Mesenchymal stem cell (in vitro differentiated cells and primary cell): ENCODE results near the gene RPLP2.

Source experiments
- DNase-seq: peaks from one replicate; pipeline ENCODE4 v3.0.0-alpha.2; 2013
- H2AFZ ChIP-seq: one replicate; pipeline ENCODE4 v1.6.1; 2013; ENCODE audit warnings: low read depth, mild to moderate bottlenecking, control low read depth, inconsistent platforms, low read length, moderate library complexity
- H2AK5ac ChIP-seq: 2 replicates; pipeline ENCODE4 v1.6.1; 2013; ENCODE audit warnings: low read length, moderate library complexity, mild to moderate bottlenecking, inconsistent platforms; ENCODE audit not compliant: severe bottlenecking
- H2BK120ac ChIP-seq: one replicate; pipeline ENCODE4 v1.6.1; 2013; ENCODE audit warnings: low read depth, mild to moderate bottlenecking, inconsistent platforms, low read length, moderate library complexity
- H2BK12ac ChIP-seq, 2 experiments: one replicate each; pipeline ENCODE4 v1.6.1; 2013; ENCODE audit warnings: inconsistent platforms in 2 of 2, low read length in 2 of 2, mild to moderate bottlenecking in 2 of 2, moderate library complexity in 2 of 2, control low read depth in 1 of 2
- H2BK15ac ChIP-seq: one replicate; pipeline ENCODE4 v1.6.1; 2013; ENCODE audit warnings: mild to moderate bottlenecking, low read depth, inconsistent platforms; ENCODE audit not compliant: poor library complexity, severe bottlenecking
- H2BK5ac ChIP-seq: 2 replicates; pipeline ENCODE4 v1.6.1; 2013; ENCODE audit warnings: low read depth, mild to moderate bottlenecking, low read length, control low read depth, inconsistent platforms; ENCODE audit not compliant: poor library complexity, severe bottlenecking
- H3K14ac ChIP-seq, 2 experiments: one replicate each; pipeline ENCODE4 v1.6.1; 2013; ENCODE audit warnings: inconsistent platforms in 2 of 2, low read length in 2 of 2, control low read depth in 1 of 2, mild to moderate bottlenecking in 1 of 2, moderate library complexity in 1 of 2
- H3K18ac ChIP-seq, 2 experiments: one replicate each; pipeline ENCODE4 v1.6.1; 2013; ENCODE audit warnings: inconsistent platforms in 2 of 2, low read length in 2 of 2, control low read depth in 1 of 2, low read depth in 1 of 2, mild to moderate bottlenecking in 1 of 2
- H3K23ac ChIP-seq, 2 experiments: one replicate each; pipeline ENCODE4 v1.6.1; 2013; ENCODE audit warnings: inconsistent platforms in 2 of 2, low read length in 2 of 2, mild to moderate bottlenecking in 2 of 2, moderate library complexity in 2 of 2, control low read depth in 1 of 2
- H3K27ac ChIP-seq: 2 replicates; pipeline ENCODE4 v1.5.1; 2013; ENCODE audit warnings: mild to moderate bottlenecking, moderate library complexity, low read length, control low read depth, inconsistent platforms; ENCODE audit not compliant: poor library complexity, severe bottlenecking
- H3K27me3 ChIP-seq, 2 experiments: 2 replicates each; pipeline versions ENCODE4 v1.6.1 to v1.7.0; 2013; ENCODE audit warnings: low read length in 2 of 2, mild to moderate bottlenecking in 2 of 2, moderate library complexity in 2 of 2, control low read depth in 1 of 2, inconsistent platforms in 1 of 2; ENCODE audit not compliant: control insufficient read depth in 1 of 2, insufficient read depth in 1 of 2
- H3K36me3 ChIP-seq, 2 experiments: 2 replicates each; pipeline versions ENCODE4 v1.6.1 to v1.7.0; 2013; ENCODE audit warnings: low read length in 2 of 2, control low read depth in 1 of 2, inconsistent platforms in 1 of 2, low read depth in 1 of 2, mild to moderate bottlenecking in 1 of 2; ENCODE audit not compliant: insufficient read depth in 2 of 2, control insufficient read depth in 1 of 2
- H3K4ac ChIP-seq, 2 experiments: one replicate each; pipeline ENCODE4 v1.6.1; 2013; ENCODE audit warnings: inconsistent platforms in 2 of 2, low read length in 2 of 2, mild to moderate bottlenecking in 2 of 2, moderate library complexity in 2 of 2, control low read depth in 1 of 2, low read depth in 1 of 2
- H3K4me1 ChIP-seq: 2 replicates; pipeline ENCODE4 v1.6.1; 2013; ENCODE audit warnings: low read depth, low read length, control low read depth; ENCODE audit not compliant: control insufficient read depth, insufficient read depth
- H3K4me2 ChIP-seq: 2 replicates; pipeline ENCODE4 v1.6.1; 2013; ENCODE audit warnings: low read length, mild to moderate bottlenecking, inconsistent platforms; ENCODE audit not compliant: poor library complexity, severe bottlenecking
- H3K4me3 ChIP-seq, 2 experiments: 2 replicates each; pipeline versions ENCODE4 v1.5.1 to v1.7.0; 2013; ENCODE audit warnings: low read length in 2 of 2, mild to moderate bottlenecking in 2 of 2, control low read depth in 1 of 2, low read depth in 1 of 2; ENCODE audit not compliant: insufficient read depth in 1 of 2
- H3K79me1 ChIP-seq: replicated peaks from 2 replicates; pipeline ENCODE4 v1.6.1; 2013; ENCODE audit warnings: mild to moderate bottlenecking, control low read depth, low read length, inconsistent platforms; ENCODE audit not compliant: poor library complexity, severe bottlenecking
- H3K9ac ChIP-seq: 2 replicates; pipeline ENCODE4 v1.7.0; 2013; ENCODE audit warnings: mild to moderate bottlenecking, low read length, moderate library complexity
- H3K9me3 ChIP-seq: 2 replicates; pipeline ENCODE4 v1.7.0; 2013; ENCODE audit warnings: mild to moderate bottlenecking, low read length; ENCODE audit not compliant: control insufficient read depth
- H4K8ac ChIP-seq: one replicate; pipeline ENCODE4 v1.6.1; 2013; ENCODE audit warnings: inconsistent platforms, mild to moderate bottlenecking, low read length, moderate library complexity
- H4K91ac ChIP-seq: one replicate; pipeline ENCODE4 v1.6.1; 2013; ENCODE audit warnings: mild to moderate bottlenecking, low read length, inconsistent platforms
- WGBS: methylation state at CpG from one replicate; pipeline ENCODE4 v1.1.7; 2013; ENCODE audit warnings: mixed read lengths; 5-methylcytosine and 5-hydroxymethylcytosine counted together

The RPLP2 gene

GRCh38 chr11:860234-861104 lies 50.7 kb downstream of the RPLP2 start:
- Histone ChIP-seq H3K9me3 (no peaks in the 10 kb centered on the region), H3K18ac (peak overlapping the region; percentile 38 to 86), H3K27ac (peak overlapping the region; percentile 45), H3K4ac (peak overlapping the region in 1 of 2 experiments; percentile 47), H3K9ac (peak overlapping the region; percentile 54), H2BK120ac (peak overlapping the region; percentile 37), H3K4me3 (peak overlapping the region in 1 of 2 experiments; percentile 35), H3K4me2 (no peak overlapping the region), H3K36me3 (peaks cover 34 to 65% of the 10 kb centered on the region in 2 experiments), H2AFZ (no peak overlapping the region), H3K23ac (peak overlapping the region in 1 of 2 experiments; percentile 27), H3K14ac (peak overlapping the region in 1 of 2 experiments; percentile 18), H3K4me1 (peaks cover 68% of the 10 kb centered on the region), H2BK5ac (no peak overlapping the region), H4K91ac (peak overlapping the region; percentile 3), H2BK15ac (no peak overlapping the region), H2BK12ac (peak overlapping the region in 1 of 2 experiments; percentile 21), H2AK5ac (peak overlapping the region; percentile 68), H3K27me3 (no peaks in the 10 kb centered on the region), H3K79me1 (peaks cover 26% of the 10 kb centered on the region), H4K8ac (peak overlapping the region; percentile 78)
- DNase-seq: no peak
- 91% methylated on average over 21 of the region's 21 CpGs for WGBS

- Histone ChIP-seq H3K79me1 (peaks cover 24% of the 10 kb centered on the region), H2AFZ (no peak overlapping the region), H3K4me1 (peaks cover 70% of the 10 kb centered on the region), H3K36me3 (peaks cover 34 to 65% of the 10 kb centered on the region in 2 experiments), H3K4me2 (no peak overlapping the region), H2AK5ac (no peak overlapping the region), H3K4me3 (no peak overlapping the region), H3K9ac (no peak overlapping the region), H4K8ac (no peak overlapping the region), H3K27me3 (no peaks in the 10 kb centered on the region), H2BK5ac (no peak overlapping the region), H3K4ac (no peak overlapping the region), H3K14ac (no peak overlapping the region), H2BK120ac (no peak overlapping the region), H3K9me3 (no peaks in the 10 kb centered on the region), H3K18ac (no peak overlapping the region), H2BK12ac (no peak overlapping the region), H4K91ac (no peak overlapping the region), H2BK15ac (no peak overlapping the region), H3K27ac (no peak overlapping the region), H3K23ac (no peak overlapping the region)
- 97% methylated on average over 14 of the region's 14 CpGs for WGBS
- no peak for DNase-seq
Observed at GRCh38 chr11:861105-861479, 51.3 kb downstream of the RPLP2 start.

- 85% methylated on average over 20 of the region's 20 CpGs for WGBS
- H3K27me3 ChIP-seq: no peaks in the 10 kb centered on the region
- DNase-seq: no peak
Observed at GRCh38 chr11:862081-862661, 52.4 kb downstream of the RPLP2 start.

More at GRCh38 chr11:862081-862661, 52.4 kb downstream of the RPLP2 start:
- Histone ChIP-seq H3K14ac (no peak overlapping the region), H4K8ac (peak overlapping the region; percentile 19), H3K4ac (no peak overlapping the region), H2BK5ac (no peak overlapping the region), H3K4me1 (peaks cover 68% of the 10 kb centered on the region), H3K18ac (no peak overlapping the region), H3K23ac (no peak overlapping the region), H3K79me1 (peaks cover 21% of the 10 kb centered on the region), H2BK12ac (no peak overlapping the region), H2BK120ac (no peak overlapping the region), H2BK15ac (no peak overlapping the region), H3K4me3 (no peak overlapping the region), H2AK5ac (peak overlapping the region; percentile 23), H3K36me3 (peaks cover 37 to 68% of the 10 kb centered on the region in 2 experiments), H3K9me3 (no peaks in the 10 kb centered on the region), H3K4me2 (no peak overlapping the region), H4K91ac (no peak overlapping the region), H3K27ac (no peak overlapping the region), H2AFZ (no peak overlapping the region), H3K9ac (peak overlapping the region; percentile 1)
